ENCODE data around the gene PCDHGA2.

- TF ChIP-seq CTCF (IDR thresholded peaks at IDR 0.05) (no peak), POLR2AphosphoS5 (IDR thresholded peaks at IDR 0.05) (no peak), EP300 (IDR thresholded peaks at IDR 0.05) (no peak)
Measured at GRCh38 chr5:141319202-141319601, 19.4 kb upstream of the PCDHGA2 start.

Measured in gastroesophageal sphincter (tissue), 3 donors.